ENCODE measurements around the gene SLC1A7.

Gene SLC1A7

DNA sequence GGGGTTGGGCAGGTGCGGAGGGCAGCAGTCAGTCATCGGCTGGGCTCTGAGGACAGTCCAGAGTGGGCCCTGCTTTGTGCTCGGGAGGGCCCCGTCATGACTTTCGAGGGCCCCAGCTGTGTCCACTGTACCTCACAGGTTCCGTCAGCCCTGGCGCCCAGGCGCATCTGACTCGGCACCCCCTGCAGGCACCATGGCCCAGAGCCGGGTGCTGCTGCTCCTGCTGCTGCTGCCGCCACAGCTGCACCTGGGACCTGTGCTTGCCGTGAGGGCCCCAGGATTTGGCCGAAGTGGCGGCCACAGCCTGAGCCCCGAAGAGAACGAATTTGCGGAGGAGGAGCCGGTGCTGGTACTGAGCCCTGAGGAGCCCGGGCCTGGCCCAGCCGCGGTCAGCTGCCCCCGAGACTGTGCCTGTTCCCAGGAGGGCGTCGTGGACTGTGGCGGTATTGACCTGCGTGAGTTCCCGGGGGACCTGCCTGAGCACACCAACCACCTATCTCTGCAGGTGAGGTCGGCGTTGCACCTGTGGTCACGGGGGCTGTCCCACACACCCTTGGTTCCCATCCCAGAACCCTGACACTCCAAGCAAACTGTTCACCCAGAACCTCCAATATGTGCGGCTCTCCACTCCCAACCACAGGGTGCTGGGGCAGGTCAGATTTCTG lies 72.6 kb downstream of the SLC1A7 start:
- CTCF ChIA-PET, result no interaction called here
- no peak overlapping the region for H3K4me3 Mint-ChIP-seq
- H3K27me3 Mint-ChIP-seq, result peaks cover 12% of the 10 kb centered on the region
- no peak overlapping the region for H3K27ac Mint-ChIP-seq
- no peaks in the 10 kb centered on the region for H3K36me3 Mint-ChIP-seq
- no peaks in the 10 kb centered on the region for H3K4me1 Mint-ChIP-seq
- H3K9me3 Mint-ChIP-seq, result no peaks in the 10 kb centered on the region
- DNase-seq, result no peak

DNA sequence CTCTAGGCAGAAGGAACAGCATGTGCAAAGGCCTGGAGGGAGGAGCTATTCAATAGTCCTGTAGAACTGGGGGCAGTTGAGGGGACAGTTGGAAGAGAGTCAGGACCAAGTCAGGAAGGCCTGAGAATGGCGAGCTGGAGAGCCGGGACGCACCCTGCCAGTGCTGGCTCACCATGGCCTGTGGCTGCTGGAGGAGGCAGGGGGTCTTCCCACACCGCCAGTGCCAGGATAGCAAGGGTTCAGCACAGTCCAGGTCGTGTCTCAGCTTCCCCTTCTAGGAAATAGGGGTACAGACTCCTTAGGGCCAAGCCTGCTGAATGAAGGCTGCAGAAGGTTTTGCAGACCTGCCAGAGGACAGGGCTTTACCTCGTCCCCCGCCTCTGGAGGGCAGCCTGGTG lies 73.2 kb downstream of the SLC1A7 start:
- DNase-seq, result peak; percentile 18
- Mint-ChIP-seq H3K36me3 (no peaks in the 10 kb centered on the region), H3K27ac (no peak overlapping the region), H3K9me3 (no peaks in the 10 kb centered on the region), H3K4me1 (no peaks in the 10 kb centered on the region), H3K27me3 (peaks cover 18% of the 10 kb centered on the region), H3K4me3 (no peak overlapping the region)
- CTCF ChIA-PET, result no interaction called here

DNA sequence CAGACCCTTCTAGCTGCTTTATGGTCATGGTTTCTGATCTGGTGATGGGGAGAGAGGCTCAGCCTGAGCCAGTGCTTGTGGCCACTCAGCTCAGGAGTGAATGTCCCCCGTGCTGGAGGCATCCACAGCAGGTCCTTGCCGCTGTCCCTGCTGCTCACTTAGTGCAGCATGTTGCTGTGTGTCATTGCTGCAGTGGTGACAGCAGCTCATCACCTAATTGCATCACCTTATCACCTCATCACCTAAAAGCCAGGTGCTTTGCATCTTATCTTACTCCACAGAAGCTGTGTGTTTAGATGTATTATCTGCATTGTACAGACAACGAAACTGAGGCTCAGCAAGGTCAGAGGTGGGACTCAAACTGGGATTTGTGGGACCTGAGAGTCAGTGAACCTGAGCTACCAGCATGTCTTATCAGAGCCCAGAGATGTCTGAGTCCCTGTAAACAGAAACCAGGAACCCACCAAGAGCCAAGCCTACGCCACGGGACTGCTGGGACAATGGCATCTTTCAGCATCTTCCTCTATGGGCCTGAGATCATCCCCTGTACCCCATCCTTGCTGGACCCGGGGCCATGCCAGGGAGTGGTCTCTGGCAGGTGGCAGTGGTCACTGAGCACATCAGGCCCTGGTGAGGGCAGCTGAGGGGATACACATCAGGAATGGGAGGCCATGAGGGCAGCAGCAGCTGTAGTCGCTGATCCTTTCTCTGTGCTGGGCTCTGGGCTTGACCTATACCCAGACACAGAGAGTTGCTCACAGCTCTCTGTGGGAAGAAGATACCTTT lies 73.9 kb downstream of the SLC1A7 start:
- Mint-ChIP-seq H3K27ac (no peak overlapping the region), H3K4me3 (no peak overlapping the region), H3K9me3 (no peaks in the 10 kb centered on the region), H3K4me1 (no peaks in the 10 kb centered on the region), H3K36me3 (no peaks in the 10 kb centered on the region), H3K27me3 (peaks cover 25% of the 10 kb centered on the region)
- CTCF ChIA-PET, result no interaction called here
- DNase-seq, result peak; percentile 16

DNA sequence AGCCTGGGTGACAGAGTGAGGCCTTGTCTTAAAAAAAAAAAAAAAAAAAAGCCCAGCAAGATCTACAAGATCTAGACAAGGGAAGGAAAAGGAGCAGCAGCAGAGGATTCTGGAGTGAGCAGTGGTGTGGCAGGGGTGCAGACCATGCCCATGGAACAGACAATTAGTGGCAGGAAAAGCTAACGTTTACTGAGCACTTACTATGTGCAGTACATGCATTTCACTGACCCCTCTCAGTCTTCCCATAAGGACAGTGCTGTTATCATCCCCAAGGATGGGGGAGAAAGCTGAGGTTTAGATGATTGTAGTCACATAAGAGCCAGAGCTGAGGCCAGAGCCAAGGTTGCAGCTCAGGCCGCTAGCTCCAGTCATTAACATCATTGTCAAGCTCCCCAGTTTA lies 74.6 kb downstream of the SLC1A7 start:
- H3K9me3 Mint-ChIP-seq, result no peaks in the 10 kb centered on the region
- no peak overlapping the region for H3K27ac Mint-ChIP-seq
- no peaks in the 10 kb centered on the region for H3K4me1 Mint-ChIP-seq
- H3K36me3 Mint-ChIP-seq, result no peaks in the 10 kb centered on the region
- DNase-seq, result no peak
- peaks cover 31% of the 10 kb centered on the region for H3K27me3 Mint-ChIP-seq
- no peak overlapping the region for H3K4me3 Mint-ChIP-seq
- CTCF ChIA-PET, result no interaction called here

DNA sequence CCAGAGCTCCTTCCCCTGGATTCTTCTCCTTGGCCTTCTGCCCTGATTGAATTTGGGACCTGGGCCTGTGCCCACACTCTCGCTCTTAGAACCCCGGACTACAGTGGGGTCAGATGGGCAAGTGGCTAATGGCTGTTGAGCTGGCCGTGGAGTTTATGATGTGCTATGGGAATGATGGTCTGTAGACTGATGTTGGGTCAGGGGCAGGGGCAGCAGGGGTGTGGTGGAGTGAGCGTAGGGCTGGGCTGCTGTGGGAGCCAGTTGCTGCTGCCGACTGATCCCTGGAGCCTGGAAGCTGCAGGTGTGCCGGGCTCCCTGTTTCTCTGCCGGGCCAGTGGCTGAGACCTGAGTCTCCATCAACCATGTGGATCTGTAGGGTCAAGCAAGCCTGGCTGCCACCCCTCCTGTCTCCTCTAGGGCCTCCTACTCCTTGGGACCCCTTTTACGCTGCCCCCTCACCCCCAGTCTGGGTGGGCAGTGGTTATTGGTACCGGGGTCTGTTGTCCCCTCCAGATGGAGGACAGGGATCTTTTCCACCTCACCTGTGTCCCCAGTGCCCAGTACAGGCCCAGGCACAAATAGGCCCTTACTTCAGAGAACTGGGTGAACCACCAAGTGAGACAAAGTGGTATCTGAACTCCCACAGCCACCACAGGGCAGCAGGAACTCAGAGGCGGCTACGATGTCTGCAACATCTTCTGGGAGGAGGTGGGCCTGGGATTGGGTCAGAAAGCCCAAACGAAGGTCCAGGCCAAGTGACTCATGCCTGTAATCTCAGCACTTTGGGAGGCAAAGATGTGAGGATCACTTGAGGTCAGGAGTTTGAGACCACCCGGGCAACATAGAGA lies 75.3 kb downstream of the SLC1A7 start:
- Mint-ChIP-seq H3K27ac (no peak overlapping the region), H3K9me3 (no peaks in the 10 kb centered on the region), H3K4me3 (no peak overlapping the region), H3K36me3 (no peaks in the 10 kb centered on the region), H3K27me3 (peaks cover 39% of the 10 kb centered on the region), H3K4me1 (no peaks in the 10 kb centered on the region)
- DNase-seq, result no peak
- CTCF ChIA-PET, result no interaction called here

DNA sequence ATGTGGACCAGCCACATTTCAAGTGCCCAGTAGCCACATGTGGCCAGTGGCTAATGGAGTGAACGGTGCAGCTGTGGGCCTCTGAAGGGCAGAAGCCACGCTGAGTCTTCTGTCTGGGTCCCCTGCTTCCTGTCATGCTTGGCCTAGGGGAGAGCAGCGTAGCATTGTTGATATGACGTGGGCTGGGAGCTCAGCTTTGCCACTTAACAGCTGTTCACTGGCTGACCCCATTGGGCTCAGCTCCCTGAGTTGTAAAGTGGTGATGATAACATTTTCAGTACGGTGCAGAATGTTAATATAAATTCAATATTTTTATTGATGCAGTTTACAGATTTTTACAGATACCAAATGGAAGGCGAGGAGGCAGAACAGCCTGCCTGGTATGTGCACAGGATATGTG lies 76.0 kb downstream of the SLC1A7 start:
- CTCF ChIA-PET, result no interaction called here
- H3K36me3 Mint-ChIP-seq, result no peaks in the 10 kb centered on the region
- H3K4me3 Mint-ChIP-seq, result no peak overlapping the region
- no peak for DNase-seq
- no peak overlapping the region for H3K27ac Mint-ChIP-seq
- peaks cover 2% of the 10 kb centered on the region for H3K4me1 Mint-ChIP-seq
- H3K27me3 Mint-ChIP-seq, result peaks cover 45% of the 10 kb centered on the region
- H3K9me3 Mint-ChIP-seq, result no peaks in the 10 kb centered on the region

DNA sequence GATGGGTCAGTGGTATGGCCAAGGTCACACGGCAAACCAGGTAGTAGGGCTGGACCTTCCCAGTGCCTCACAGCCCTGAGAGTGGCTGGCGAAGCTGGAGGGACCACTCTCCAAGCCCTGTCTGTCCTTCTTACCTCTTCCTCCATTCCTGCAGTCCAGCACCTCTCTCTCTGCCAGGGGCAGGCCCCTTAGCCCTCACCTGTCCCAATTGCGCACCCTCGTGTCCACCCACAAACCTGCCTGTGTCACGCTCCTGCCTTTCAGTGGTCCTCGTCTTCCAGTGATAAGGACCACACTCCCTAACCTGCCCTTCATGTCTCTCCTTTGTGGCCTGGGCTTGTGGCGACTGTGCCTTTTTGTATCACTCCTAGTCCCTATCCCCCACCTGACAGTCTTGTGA lies 77.0 kb downstream of the SLC1A7 start:
- Mint-ChIP-seq H3K27me3 (peaks cover 56% of the 10 kb centered on the region), H3K27ac (no peak overlapping the region), H3K4me3 (no peak overlapping the region), H3K9me3 (no peaks in the 10 kb centered on the region), H3K4me1 (peaks cover 2% of the 10 kb centered on the region), H3K36me3 (no peaks in the 10 kb centered on the region)
- no peak for DNase-seq
- CTCF ChIA-PET, result interaction anchor here (0.6 kb wide), 1 partner anchor 8 kb away, joined by 7 read pairs; no protein-coding TSS in a partner anchor

DNA sequence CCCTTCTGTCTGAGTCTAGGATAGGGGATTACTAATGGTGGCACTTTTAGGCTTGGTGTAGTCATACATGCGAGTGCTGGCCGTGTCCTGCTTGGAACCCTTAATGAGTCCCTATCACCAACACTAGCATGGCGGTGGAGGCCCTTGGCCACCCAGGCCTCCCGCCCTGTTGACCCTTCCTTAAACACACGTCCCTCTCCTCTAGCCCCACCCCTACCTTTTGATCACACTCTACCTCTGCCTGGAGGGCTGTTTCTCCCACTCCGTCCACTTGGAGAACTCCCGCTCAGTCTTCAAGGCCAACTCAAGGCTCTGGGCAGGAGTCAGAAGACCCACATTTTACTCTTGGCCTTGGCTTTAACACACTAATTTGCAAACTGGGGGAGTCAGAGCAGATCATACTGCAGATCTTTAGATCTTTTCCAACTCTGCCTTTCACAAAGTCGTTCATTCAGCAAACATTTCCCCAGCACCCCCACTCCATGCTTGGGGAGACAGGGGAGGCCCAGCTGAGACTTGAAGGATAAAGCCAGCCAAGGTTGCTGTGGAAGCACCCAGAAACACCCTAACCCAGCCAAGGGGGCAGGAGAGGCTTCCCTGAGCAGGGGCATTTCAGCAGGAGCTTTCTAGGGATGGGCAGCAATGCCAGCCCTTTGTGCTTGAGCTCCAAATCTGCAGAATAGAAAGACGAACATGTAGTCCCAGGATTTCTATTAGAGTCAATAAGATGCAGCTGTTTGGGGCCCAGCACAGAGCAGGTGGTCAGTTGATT lies 78.5 kb downstream of the SLC1A7 start:
- no peaks in the 10 kb centered on the region for H3K9me3 Mint-ChIP-seq
- H3K27me3 Mint-ChIP-seq, result peaks cover 68% of the 10 kb centered on the region
- no peak overlapping the region for H3K4me3 Mint-ChIP-seq
- CTCF ChIA-PET, result no interaction called here
- no peak overlapping the region for H3K27ac Mint-ChIP-seq
- no peaks in the 10 kb centered on the region for H3K36me3 Mint-ChIP-seq
- no peak for DNase-seq
- H3K4me1 Mint-ChIP-seq, result peaks cover 2% of the 10 kb centered on the region

DNA sequence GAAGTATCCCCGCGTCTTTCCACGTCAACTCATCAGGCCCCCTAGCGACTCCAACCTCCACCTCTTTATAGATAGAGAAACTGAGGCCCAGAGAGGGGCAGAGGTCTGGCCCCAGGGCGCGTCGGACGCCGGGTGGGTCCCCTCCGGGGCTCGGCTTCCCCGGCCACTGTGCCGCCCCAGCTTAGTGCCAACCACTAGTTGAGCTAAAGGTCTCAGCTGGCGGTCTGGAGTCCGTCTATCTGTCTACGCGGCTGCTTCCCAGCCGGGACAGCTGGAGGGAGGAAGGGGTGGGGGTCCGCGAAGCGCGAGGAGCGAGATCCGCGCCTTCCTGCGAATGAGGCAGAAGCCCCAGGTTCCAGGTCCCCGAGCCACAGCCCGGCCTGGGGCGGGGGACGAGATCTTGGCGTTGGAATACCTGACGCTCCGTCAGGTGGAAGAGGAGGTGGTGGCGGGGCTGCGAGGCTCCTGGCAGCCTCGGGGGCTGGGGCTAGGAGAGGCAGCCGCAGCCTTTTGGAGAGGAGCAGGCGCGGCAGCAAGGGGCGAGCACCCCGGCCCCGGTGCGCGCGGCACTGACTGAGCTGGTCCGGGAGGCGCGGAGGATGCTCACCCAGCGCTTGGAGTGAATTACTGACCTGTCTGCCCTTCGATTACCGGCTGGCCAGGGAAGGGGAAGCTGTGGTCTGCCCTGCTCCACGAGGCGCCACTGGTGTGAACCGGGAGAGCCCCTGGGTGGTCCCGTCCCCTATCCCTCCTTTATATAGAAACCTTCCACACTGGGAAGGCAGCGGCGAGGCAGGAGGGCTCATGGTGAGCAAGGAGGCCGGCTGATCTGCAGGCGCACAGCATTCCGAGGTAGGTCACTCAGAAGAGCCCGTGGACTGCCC lies 79.5 kb downstream of the SLC1A7 start:
- Mint-ChIP-seq H3K4me3 (no peak overlapping the region), H3K9me3 (no peaks in the 10 kb centered on the region), H3K27ac (no peak overlapping the region), H3K27me3 (peaks cover 68% of the 10 kb centered on the region), H3K36me3 (no peaks in the 10 kb centered on the region), H3K4me1 (peaks cover 2% of the 10 kb centered on the region)
- no peak for DNase-seq
- CTCF ChIA-PET, result no interaction called here

DNA sequence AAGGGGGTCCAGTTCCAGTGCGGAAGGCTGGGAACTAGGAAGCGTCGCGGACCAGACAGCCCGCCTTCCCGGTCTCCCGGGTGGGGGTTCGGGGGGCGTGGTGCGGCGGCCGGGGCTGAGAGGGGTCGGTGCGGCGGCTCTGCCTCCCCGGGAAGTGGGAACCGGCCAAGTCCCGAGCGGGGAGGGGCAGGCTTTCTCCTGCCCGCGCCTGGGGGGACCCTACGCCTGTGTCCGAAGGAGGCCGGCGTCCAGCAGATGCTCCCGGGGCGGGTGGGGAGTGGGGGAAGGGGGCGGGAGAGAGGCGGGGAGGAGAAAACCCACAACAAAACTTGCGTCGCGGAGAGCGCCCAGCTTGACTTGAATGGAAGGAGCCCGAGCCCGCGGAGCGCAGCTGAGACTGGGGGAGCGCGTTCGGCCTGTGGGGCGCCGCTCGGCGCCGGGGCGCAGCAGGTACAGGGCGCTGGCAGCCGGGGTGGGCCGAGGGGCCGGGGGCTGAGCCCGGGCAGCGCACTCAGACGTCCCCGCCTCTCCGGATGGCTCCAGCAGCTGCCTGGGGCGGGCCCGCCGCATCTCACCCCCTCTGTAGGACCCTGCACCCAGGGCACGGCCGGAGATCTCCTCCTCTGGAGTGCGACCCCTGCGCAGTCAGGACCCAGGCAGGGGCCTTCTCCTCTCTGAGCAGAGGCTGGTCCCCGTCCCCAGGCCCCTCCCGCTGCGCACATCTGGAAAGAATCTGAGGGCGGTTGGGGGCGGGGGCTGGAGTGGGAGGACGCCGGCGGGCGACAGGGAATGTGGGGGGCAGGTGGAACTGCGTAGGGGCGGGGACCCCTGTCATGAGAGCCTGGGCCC lies 80.4 kb downstream of the SLC1A7 start, which contains the start of gene PODN:
TSS of gene PODN (plus strand) at position 355 of the 849 bp plus-strand sequence. CDS start 7,643 bp downstream, outside the sequence.
- peaks cover 68% of the 10 kb centered on the region for H3K27me3 Mint-ChIP-seq
- DNase-seq, result no peak
- CTCF ChIA-PET, result no interaction called here
- H3K9me3 Mint-ChIP-seq, result no peaks in the 10 kb centered on the region
- H3K27ac Mint-ChIP-seq, result no peak within 1 kb of the TSS
- H3K36me3 Mint-ChIP-seq, result no peaks in the 10 kb centered on the region
- H3K4me3 Mint-ChIP-seq, result peak within 1 kb of the TSS; percentile 40
- H3K4me1 Mint-ChIP-seq, result peaks cover 2% of the 10 kb centered on the region

DNA sequence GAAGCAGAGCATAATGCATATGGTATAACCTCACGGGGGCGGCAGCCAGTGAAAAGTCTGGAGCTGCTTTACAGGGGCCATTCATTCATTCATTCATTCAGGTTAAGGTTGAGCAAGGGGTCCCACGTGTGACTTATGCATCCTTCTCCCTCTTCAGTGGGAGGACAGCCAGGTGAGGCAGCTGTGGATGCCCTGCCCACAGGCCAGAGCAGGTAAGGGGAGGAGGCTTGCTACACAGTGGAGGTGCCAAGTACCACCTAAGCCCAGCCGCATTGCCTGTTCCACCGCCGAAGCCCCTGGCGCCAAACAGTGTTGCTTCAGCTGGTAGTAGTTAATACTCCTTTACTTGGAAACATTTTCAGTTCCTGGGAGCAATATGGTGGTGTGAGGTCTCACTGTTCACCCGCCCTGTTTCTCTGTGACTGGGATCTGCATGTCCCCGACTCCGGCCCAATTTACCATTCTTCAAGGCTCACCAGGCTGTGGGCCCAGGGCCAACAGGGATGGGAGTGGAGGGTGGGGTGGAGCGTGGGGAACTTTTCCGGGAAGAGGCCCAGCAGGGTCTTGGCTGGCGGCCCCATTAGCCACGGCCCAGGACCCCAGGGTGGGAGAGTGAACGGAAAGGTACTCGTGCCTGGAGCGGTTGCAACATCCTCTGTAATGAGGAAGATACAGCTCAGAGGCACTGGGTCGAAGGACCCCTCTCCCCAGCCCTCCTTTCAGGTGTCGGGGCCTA lies 81.1 kb downstream of the SLC1A7 start:
- Mint-ChIP-seq H3K9me3 (no peaks in the 10 kb centered on the region), H3K4me1 (peaks cover 2% of the 10 kb centered on the region), H3K36me3 (no peaks in the 10 kb centered on the region), H3K27ac (no peak overlapping the region), H3K4me3 (peak overlapping the region; percentile 40), H3K27me3 (peaks cover 68% of the 10 kb centered on the region)
- CTCF ChIA-PET, result no interaction called here
- DNase-seq, result no peak

DNA sequence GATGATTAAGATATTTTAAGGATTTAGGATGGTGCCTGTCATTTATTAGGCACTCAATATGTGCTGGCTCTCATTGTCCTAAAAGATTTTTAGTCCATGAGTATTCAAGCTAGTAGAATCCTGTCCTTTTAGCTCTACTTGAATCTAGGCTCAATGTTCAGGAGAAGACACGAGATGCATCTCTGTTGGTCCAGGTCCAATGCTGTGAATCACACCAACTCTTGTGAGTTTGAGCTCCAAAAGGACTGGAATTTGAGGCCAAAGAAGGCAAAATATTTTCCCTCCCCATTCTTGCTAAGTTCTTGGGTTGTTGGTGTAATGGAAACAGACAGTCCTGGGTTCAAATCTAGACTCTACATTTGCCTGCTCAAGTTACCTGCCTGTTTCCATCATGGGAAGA lies 81.9 kb downstream of the SLC1A7 start:
- Mint-ChIP-seq H3K27me3 (peaks cover 67% of the 10 kb centered on the region), H3K4me1 (peaks cover 2% of the 10 kb centered on the region), H3K27ac (no peak overlapping the region), H3K36me3 (no peaks in the 10 kb centered on the region), H3K4me3 (no peak overlapping the region), H3K9me3 (no peaks in the 10 kb centered on the region)
- DNase-seq, result no peak
- CTCF ChIA-PET, result no interaction called here
